Heart left ventricle (tissue), 16 donors: ENCODE data around the gene TFIP11. TPM values are rescaled to one million over a fixed set of nuclear protein-coding genes. Genes with fewer than 3 reads are reported as not detected.

Source experiments
- ATAC-seq, 4 donors: fragments of 200-7000 bp; cut with Tn5 transposase; one replicate each; pipeline ENCODE4 v1.9.1; 2020 to 2022; ENCODE audit warnings: moderate library complexity in 4 of 4, mild to moderate bottlenecking in 3 of 4, moderate number of reproducible peaks in 1 of 4
- DNase-seq, 5 donors: peaks; one replicate each; pipeline ENCODE4 v3.0.0-alpha.2; 2020
- H3K27ac ChIP-seq, 12 donors: fragments of 200-600 bp; sonication (generic) in 4 of 12; one replicate each; pipeline versions ENCODE4 v1.5.0 to v1.8.0; 2016 to 2022; ENCODE audit warnings: mild to moderate bottlenecking in 2 of 12
- H3K27me3 ChIP-seq, 9 donors: fragments of 200-600 bp; sonication (generic) in 2 of 9; one replicate each; pipeline versions ENCODE4 v1.5.1 to v1.8.0; 2016 to 2022; ENCODE audit warnings: mild to moderate bottlenecking in 3 of 9
- H3K36me3 ChIP-seq, 9 donors: fragments of 200-600 bp; sonication (generic) in 2 of 9; one replicate each; pipeline versions ENCODE4 v1.5.0 to v1.8.0; 2018 to 2022; ENCODE audit warnings: mild to moderate bottlenecking in 2 of 9
- H3K4me1 ChIP-seq, 12 donors: fragments of 200-600 bp; sonication (generic) in 4 of 12; one replicate each; pipeline versions ENCODE4 v1.5.0 to v1.8.0; 2016 to 2022; ENCODE audit warnings: mild to moderate bottlenecking in 3 of 12
- H3K4me3 ChIP-seq, 12 donors: fragments of 200-600 bp; sonication (generic) in 4 of 12; one replicate each; pipeline versions ENCODE4 v1.5.0 to v1.8.0; 2017 to 2022; ENCODE audit warnings: mild to moderate bottlenecking in 9 of 12, moderate library complexity in 4 of 12
- H3K9me3 ChIP-seq, 12 donors: fragments of 200-600 bp; sonication (generic) in 4 of 12; one replicate each; pipeline versions ENCODE4 v1.5.0 to v1.8.0; 2016 to 2022; ENCODE audit warnings: mild to moderate bottlenecking in 1 of 12
- CTCF ChIP-seq, 12 donors: fragments of 200-600 bp; sonication (generic) in 4 of 12; IDR thresholded peaks; one replicate each; pipeline versions ENCODE4 v1.5.0 to v1.8.0; 2018 to 2022; ENCODE audit warnings: antibody characterized with exemption in 12 of 12, mild to moderate bottlenecking in 5 of 12
- POLR2A ChIP-seq, 2 donors: fragments of 450-650 bp; IDR thresholded peaks; one replicate each; pipeline ENCODE4 v1.6.1; 2017; ENCODE audit warnings: antibody characterized with exemption in 2 of 2, mild to moderate bottlenecking in 2 of 2, moderate library complexity in 2 of 2
- WGBS, 4 donors: extraction: QIAGEN DNeasy Blood & Tissue Kit in 2 of 4; methylation state at CpG; one replicate each; pipeline versions ENCODE4 v1.1.5 to v1.1.7; 2013 to 2018; 5-methylcytosine and 5-hydroxymethylcytosine counted together
- intact Hi-C, 10 donors: fragments of 100-400 bp; cut with DNase I; formaldehyde crosslinking; loops; one replicate each; pipeline versions ENCODE4 v1.11.1 to v1.14.2; 2022
- polyA plus RNA-seq, 2 donors: library from polyadenylated mRNA; stranded (reverse); fragments of 200-250 nt; gene quantifications; one replicate each; pipeline ENCODE4 v1.2.3, GENCODE V29; 2013
- total RNA-seq, 9 donors: library from RNA; depleted of rRNA in 2 of 9; stranded (reverse); fragments of >200 nt in 2 of 9; fragmentation: NEBNext Ultra II Directional in 3 of 9; extraction: Animal tissue kit (Norgen Biotek cat#: 25700) in 3 of 9; gene quantifications; one replicate each; pipeline versions ENCODE4 v1.1.0 to v1.2.4, GENCODE V29; 2016 to 2023
- donor health status: ischemic (EF 13 %, LVEDD 7.1; RV severe dilation, severe dysfunction).
- donor health status: healthy with polysubstance abuse.
- donor health status: DM: no; HTN: yes; CAD: no.
- donor health status: DM: no; HTN: no; CAD: no.
- donor health status: ischemic (EF 25% LVEDD 6.9; RV normal size, moderate dysfunction).
- donor health status: ischemic (EF 25% LVEDD 5.7; RV mildly dilated, moderate dysfunction).
- donor health status: healthy.
- donor health status: DM: yes; HTN: yes; CAD: no.
- donor health status: ischemic (EF 35%, LVEDD 5.7; RV mildly dilated, moderate dysfunction).
- donor health status: nonischemic (EF 11% LVEDD 7.7; RV severe dilation, severe dysfunction).
- donor health status: DM: yes; HTN: yes; CAD: no.
- donor health status: PGD.
- donor health status: ischemic (EF 29% LVEDD 5.4; RV normal size, mild dysfunction).
- donor health status: nonischemic (EF 23%, LVEDD 6.1; RV moderate dilation, normal function).

TFIP11 gene
- total and polyA plus RNA-seq, 11 donors: 15.1 to 28.0 (median 23.1) TPM

- ATAC-seq (peak in 2 of 4 donors; percentile 17 to 44), DNase-seq (no peak)
- Histone ChIP-seq H3K4me1 (peaks cover 0 to 57% (median 25%) of the 10 kb centered on the region in 12 donors), H3K4me3 (no peak overlapping the region), H3K36me3 (peaks cover 0 to 32% (median 16%) of the 10 kb centered on the region in 9 donors), H3K27me3 (no peaks in the 10 kb centered on the region), H3K27ac (peak overlapping the region in 6 of 12 donors; percentile 13 to 82 (median 64)), H3K9me3 (no peaks in the 10 kb centered on the region)
- intact Hi-C loops: no loop called here
- TF ChIP-seq CTCF (IDR thresholded peaks at IDR 0.05) (no peak), POLR2A (IDR thresholded peaks at IDR 0.05) (no peak)
- WGBS, 4 donors: 86 to 100% (median 95%) methylated on average over 1 of the region's 1 CpG
Measured at GRCh38 chr22:26544489-26544888, 32.2 kb upstream of the TFIP11 start.

- intact Hi-C loops: no loop called here
- peaks cover 0 to 49% (median 20%) of the 10 kb centered on the region in 9 donors for H3K36me3 ChIP-seq
- DNase-seq: no peak
- ATAC-seq: peak in 3 of 4 donors; percentile 11 to 63 (median 41)
- WGBS, 4 donors: 53 to 68% (median 62%) methylated on average over 3 of the region's 3 CpGs
- no peaks in the 10 kb centered on the region for H3K9me3 ChIP-seq
- no peak overlapping the region for H3K4me3 ChIP-seq
- TF ChIP-seq CTCF (IDR thresholded peaks at IDR 0.05): no peak
- TF ChIP-seq POLR2A (IDR thresholded peaks at IDR 0.05): no peak
- H3K27ac ChIP-seq: peak overlapping the region in 3 of 12 donors; percentile 3 to 82 (median 9)
- H3K4me1 ChIP-seq: peaks cover 0 to 45% (median 22%) of the 10 kb centered on the region in 12 donors
- no peaks in the 10 kb centered on the region for H3K27me3 ChIP-seq
Measured at GRCh38 chr22:26542831-26543230, 30.6 kb upstream of the TFIP11 start.

- Histone ChIP-seq H3K4me1 (peaks cover 0 to 30% (median 14%) of the 10 kb centered on the region in 12 donors), H3K36me3 (peaks cover 0 to 64% (median 27%) of the 10 kb centered on the region in 9 donors), H3K27ac (no peak overlapping the region), H3K4me3 (no peak overlapping the region), H3K27me3 (no peaks in the 10 kb centered on the region), H3K9me3 (no peaks in the 10 kb centered on the region)
- DNase-seq (no peak), ATAC-seq (no peak)
- 92 to 97% (median 96%) methylated on average over 4 to 47 of the region's 47 CpGs for WGBS, 4 donors
- no peak for TF ChIP-seq CTCF (IDR thresholded peaks at IDR 0.05)
- no peak for TF ChIP-seq POLR2A (IDR thresholded peaks at IDR 0.05)
- intact Hi-C loops: no loop called here
Measured at GRCh38 chr22:26541167-26541819, 29.0 kb upstream of the TFIP11 start.

- TF ChIP-seq CTCF (IDR thresholded peaks at IDR 0.05): no peak
- no peak for TF ChIP-seq POLR2A (IDR thresholded peaks at IDR 0.05)
- H3K27me3 ChIP-seq: no peaks in the 10 kb centered on the region
- no peak overlapping the region for H3K4me3 ChIP-seq
- DNase-seq (no peak), ATAC-seq (no peak)
- H3K27ac ChIP-seq: no peak overlapping the region
- peaks cover 0 to 38% (median 9%) of the 10 kb centered on the region in 12 donors for H3K4me1 ChIP-seq
- WGBS, 4 donors: 95 to 100% (median 98%) methylated on average over 2 of the region's 2 CpGs
- intact Hi-C loops: no loop called here
- no peaks in the 10 kb centered on the region for H3K9me3 ChIP-seq
- peaks cover 0 to 69% (median 35%) of the 10 kb centered on the region in 9 donors for H3K36me3 ChIP-seq
Measured at GRCh38 chr22:26540119-26540518, 27.8 kb upstream of the TFIP11 start.
